WTC11 (cell line): Measurements from ENCODE around the gene ZNF407. TPM values are rescaled to one million over a fixed set of nuclear protein-coding genes. Genes with fewer than 3 reads are reported as not detected.

ENCODE experiments used
- ATAC-seq: fragments of 200-7000 bp; cut with Tn5 transposase; 2 replicates; pipeline ENCODE4 v1.10.0; 2021; ENCODE audit warnings: mild to moderate bottlenecking, moderate library complexity
- CTCF ChIA-PET: fragments of 300-600 bp; sonication (Branson Sonifier 250); formaldehyde crosslinking; loops from one replicate; lab custom pipeline; 2021; ENCODE audit warnings: antibody characterized with exemption; lab: Charles Lee
- POLR2A ChIA-PET: fragments of 350-600 bp; sonication (Branson Sonifier 250); formaldehyde crosslinking; loops from one replicate; lab custom pipeline; 2021; ENCODE audit warnings: antibody characterized with exemption; lab: Charles Lee
- DNase-seq: peaks from one replicate; pipeline ENCODE4 v3.0.0; 2021; ENCODE audit warnings: low spot score
- H3K27ac Mint-ChIP-seq: 2 replicates; pipeline ENCODE4 v1.8.0; 2021; ENCODE audit warnings: mixed read lengths
- H3K27me3 Mint-ChIP-seq: 2 replicates; pipeline ENCODE4 v1.8.0; 2021; ENCODE audit warnings: low read depth, mild to moderate bottlenecking, moderate library complexity, mixed read lengths
- H3K36me3 Mint-ChIP-seq: 2 replicates; pipeline ENCODE4 v1.8.0; 2021; ENCODE audit warnings: mixed read lengths
- H3K4me1 Mint-ChIP-seq: 2 replicates; pipeline ENCODE4 v1.8.0; 2022; ENCODE audit warnings: mixed read lengths
- H3K4me3 Mint-ChIP-seq: 2 replicates; pipeline ENCODE4 v1.8.0; 2021; ENCODE audit warnings: mild to moderate bottlenecking, moderate library complexity, mixed read lengths
- H3K9me3 Mint-ChIP-seq: 2 replicates; pipeline ENCODE4 v1.8.0; 2021; ENCODE audit warnings: mixed read lengths
- ESRRA ChIP-seq: sonication (generic); formaldehyde crosslinking; IDR thresholded peaks from 2 replicates; pipeline ENCODE4 v1.8.1; 2022; ENCODE audit warnings: mild to moderate bottlenecking, missing genetic modification reagents, borderline replicate concordance
- FOXJ3 ChIP-seq: sonication (generic); formaldehyde crosslinking; IDR thresholded peaks from 2 replicates; pipeline ENCODE4 v1.9.0; 2021; ENCODE audit warnings: missing genetic modification reagents, mild to moderate bottlenecking, borderline replicate concordance
- HMGA2 ChIP-seq: fragments of 250-450 bp; sonication (Bioruptor Pico); IDR thresholded peaks from 2 replicates; pipeline ENCODE4 v1.4.0; 2021; ENCODE audit warnings: mild to moderate bottlenecking, moderate library complexity
- MYBL2 ChIP-seq: sonication (generic); formaldehyde crosslinking; IDR thresholded peaks from 2 replicates; pipeline ENCODE4 v1.8.1; 2023; ENCODE audit warnings: mild to moderate bottlenecking, moderate library complexity, missing genetic modification reagents
- NFYB ChIP-seq: sonication (generic); formaldehyde crosslinking; conservative IDR thresholded peaks from 2 replicates; pipeline ENCODE4 v1.8.0; 2022; ENCODE audit warnings: low read depth, missing genetic modification reagents
- TEAD1 ChIP-seq: sonication (generic); formaldehyde crosslinking; IDR thresholded peaks from 2 replicates; pipeline ENCODE4 v1.8.0; 2022; ENCODE audit warnings: mild to moderate bottlenecking, missing genetic modification reagents
- ZNF416 ChIP-seq: fragments of 250-450 bp; sonication (Bioruptor Pico); IDR thresholded peaks from 2 replicates; pipeline ENCODE4 v1.9.0; 2021; ENCODE audit warnings: mild to moderate bottlenecking, inconsistent platforms
- ZNF671 ChIP-seq: fragments of 250-450 bp; sonication (Bioruptor Pico); IDR thresholded peaks from 2 replicates; pipeline ENCODE4 v1.8.0; 2021; ENCODE audit warnings: mild to moderate bottlenecking
- total RNA-seq: library from RNA; stranded (reverse); gene quantifications from 3 replicates; pipeline ENCODE4 v1.2.3, GENCODE V29; 2021
- TF ChIP-seq, protein P1 (sequence below): sonication (generic); formaldehyde crosslinking; IDR thresholded peaks from 2 replicates; pipeline ENCODE4 v1.8.0; 2022; ENCODE audit warnings: missing genetic modification reagents
- TF ChIP-seq, protein P2 (sequence below): sonication (generic); formaldehyde crosslinking; IDR thresholded peaks from 2 replicates; pipeline ENCODE4 v1.8.0; 2023; ENCODE audit warnings: mild to moderate bottlenecking, missing genetic modification reagents
- TF ChIP-seq, protein P3 (sequence below): sonication (generic); formaldehyde crosslinking; IDR thresholded peaks from 2 replicates; pipeline ENCODE4 v1.8.1; 2023; ENCODE audit warnings: mild to moderate bottlenecking, missing genetic modification reagents
- TF ChIP-seq, protein P4 (sequence below): sonication (generic); formaldehyde crosslinking; IDR thresholded peaks from 2 replicates; pipeline ENCODE4 v1.8.1; 2022; ENCODE audit warnings: low read depth, mild to moderate bottlenecking, moderate library complexity, missing genetic modification reagents, borderline replicate concordance
- TF ChIP-seq, protein P5 (sequence below): fragments of 250-450 bp; sonication (Bioruptor Pico); IDR thresholded peaks from 2 replicates; pipeline ENCODE4 v2.1.2; 2022; ENCODE audit warnings: mild to moderate bottlenecking, moderate library complexity
- TF ChIP-seq, protein P6 (sequence below): sonication (generic); formaldehyde crosslinking; IDR thresholded peaks from 2 replicates; pipeline ENCODE4 v1.8.1; 2022; ENCODE audit warnings: low read depth, missing genetic modification reagents, borderline replicate concordance
- TF ChIP-seq, protein P7 (sequence below): fragments of 250-450 bp; sonication (Bioruptor Pico); IDR thresholded peaks from 2 replicates; pipeline ENCODE4 v1.9.0; 2021; ENCODE audit warnings: moderate library complexity, mild to moderate bottlenecking, inconsistent platforms, borderline replicate concordance
- TF ChIP-seq, protein P8 (sequence below): sonication (generic); formaldehyde crosslinking; IDR thresholded peaks from 2 replicates; pipeline ENCODE4 v1.8.0; 2023; ENCODE audit warnings: missing genetic modification reagents, mild to moderate bottlenecking, borderline replicate concordance

The ZNF407 gene
- total RNA-seq, 1 experiment from 2014 or later = 6.5 TPM

DNA sequence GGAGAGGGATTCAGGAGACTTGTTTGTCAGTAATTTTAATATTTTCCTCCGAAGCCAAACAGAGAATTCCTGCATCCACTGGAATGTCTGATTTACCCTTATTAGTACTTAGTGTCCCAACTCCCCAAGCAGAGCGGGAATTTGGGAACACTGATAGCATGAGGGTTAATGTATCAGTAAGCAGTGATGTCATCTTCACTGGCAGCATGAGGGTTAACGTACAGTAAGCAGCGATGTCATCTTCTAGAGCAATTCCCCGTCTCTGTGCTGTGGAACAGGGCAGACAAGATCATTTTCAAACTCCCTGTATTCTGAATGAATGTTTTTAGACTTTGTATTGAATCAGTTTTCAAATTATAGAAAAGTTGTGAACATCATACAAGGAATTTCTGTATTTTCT is 228.9 kb downstream of the ZNF407 start (continued):
- TF ChIP-seq, protein P1, sequence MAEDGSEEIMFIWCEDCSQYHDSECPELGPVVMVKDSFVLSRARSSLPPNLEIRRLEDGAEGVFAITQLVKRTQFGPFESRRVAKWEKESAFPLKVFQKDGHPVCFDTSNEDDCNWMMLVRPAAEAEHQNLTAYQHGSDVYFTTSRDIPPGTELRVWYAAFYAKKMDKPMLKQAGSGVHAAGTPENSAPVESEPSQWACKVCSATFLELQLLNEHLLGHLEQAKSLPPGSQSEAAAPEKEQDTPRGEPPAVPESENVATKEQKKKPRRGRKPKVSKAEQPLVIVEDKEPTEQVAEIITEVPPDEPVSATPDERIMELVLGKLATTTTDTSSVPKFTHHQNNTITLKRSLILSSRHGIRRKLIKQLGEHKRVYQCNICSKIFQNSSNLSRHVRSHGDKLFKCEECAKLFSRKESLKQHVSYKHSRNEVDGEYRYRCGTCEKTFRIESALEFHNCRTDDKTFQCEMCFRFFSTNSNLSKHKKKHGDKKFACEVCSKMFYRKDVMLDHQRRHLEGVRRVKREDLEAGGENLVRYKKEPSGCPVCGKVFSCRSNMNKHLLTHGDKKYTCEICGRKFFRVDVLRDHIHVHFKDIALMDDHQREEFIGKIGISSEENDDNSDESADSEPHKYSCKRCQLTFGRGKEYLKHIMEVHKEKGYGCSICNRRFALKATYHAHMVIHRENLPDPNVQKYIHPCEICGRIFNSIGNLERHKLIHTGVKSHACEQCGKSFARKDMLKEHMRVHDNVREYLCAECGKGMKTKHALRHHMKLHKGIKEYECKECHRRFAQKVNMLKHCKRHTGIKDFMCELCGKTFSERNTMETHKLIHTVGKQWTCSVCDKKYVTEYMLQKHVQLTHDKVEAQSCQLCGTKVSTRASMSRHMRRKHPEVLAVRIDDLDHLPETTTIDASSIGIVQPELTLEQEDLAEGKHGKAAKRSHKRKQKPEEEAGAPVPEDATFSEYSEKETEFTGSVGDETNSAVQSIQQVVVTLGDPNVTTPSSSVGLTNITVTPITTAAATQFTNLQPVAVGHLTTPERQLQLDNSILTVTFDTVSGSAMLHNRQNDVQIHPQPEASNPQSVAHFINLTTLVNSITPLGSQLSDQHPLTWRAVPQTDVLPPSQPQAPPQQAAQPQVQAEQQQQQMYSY (CRISPR knock-in tag) = no peak
- TF ChIP-seq TEAD1 (CRISPR knock-in tag) = no peak
- TF ChIP-seq, protein P2, sequence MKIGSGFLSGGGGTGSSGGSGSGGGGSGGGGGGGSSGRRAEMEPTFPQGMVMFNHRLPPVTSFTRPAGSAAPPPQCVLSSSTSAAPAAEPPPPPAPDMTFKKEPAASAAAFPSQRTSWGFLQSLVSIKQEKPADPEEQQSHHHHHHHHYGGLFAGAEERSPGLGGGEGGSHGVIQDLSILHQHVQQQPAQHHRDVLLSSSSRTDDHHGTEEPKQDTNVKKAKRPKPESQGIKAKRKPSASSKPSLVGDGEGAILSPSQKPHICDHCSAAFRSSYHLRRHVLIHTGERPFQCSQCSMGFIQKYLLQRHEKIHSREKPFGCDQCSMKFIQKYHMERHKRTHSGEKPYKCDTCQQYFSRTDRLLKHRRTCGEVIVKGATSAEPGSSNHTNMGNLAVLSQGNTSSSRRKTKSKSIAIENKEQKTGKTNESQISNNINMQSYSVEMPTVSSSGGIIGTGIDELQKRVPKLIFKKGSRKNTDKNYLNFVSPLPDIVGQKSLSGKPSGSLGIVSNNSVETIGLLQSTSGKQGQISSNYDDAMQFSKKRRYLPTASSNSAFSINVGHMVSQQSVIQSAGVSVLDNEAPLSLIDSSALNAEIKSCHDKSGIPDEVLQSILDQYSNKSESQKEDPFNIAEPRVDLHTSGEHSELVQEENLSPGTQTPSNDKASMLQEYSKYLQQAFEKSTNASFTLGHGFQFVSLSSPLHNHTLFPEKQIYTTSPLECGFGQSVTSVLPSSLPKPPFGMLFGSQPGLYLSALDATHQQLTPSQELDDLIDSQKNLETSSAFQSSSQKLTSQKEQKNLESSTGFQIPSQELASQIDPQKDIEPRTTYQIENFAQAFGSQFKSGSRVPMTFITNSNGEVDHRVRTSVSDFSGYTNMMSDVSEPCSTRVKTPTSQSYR (CRISPR knock-in tag) = no peak

DNA sequence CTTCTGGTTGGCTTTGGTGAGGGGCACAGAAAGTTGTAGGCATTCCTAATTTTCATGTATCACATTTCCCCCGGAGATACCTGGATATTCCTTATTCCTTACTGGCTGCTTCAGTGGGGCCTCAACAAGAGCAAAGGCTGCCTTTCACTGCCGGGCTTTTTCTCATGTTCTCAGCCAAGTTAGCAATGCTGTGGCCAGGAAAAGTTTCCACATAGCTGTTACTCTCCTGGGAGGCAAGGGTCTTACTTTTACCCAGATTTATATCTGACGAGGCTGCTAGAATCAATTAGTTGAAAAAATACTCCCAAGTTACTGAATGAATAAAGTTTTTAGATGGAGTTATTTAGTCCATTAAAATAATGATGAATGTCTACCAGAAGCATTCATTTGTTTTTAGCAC is 230.5 kb downstream of the ZNF407 start:
- ChIA-PET CTCF (interaction anchor here (1.6 kb wide), 1 partner anchor 8 kb away, joined by 6 read pairs; no protein-coding TSS in a partner anchor), POLR2A (no interaction called here)
- DNase-seq = no peak
- Mint-ChIP-seq H3K4me3 (no peak overlapping the region), H3K27ac (no peak overlapping the region), H3K4me1 (no peaks in the 10 kb centered on the region; the same call in 1 of the 2 replicates), H3K27me3 (no peaks in the 10 kb centered on the region), H3K9me3 (no peaks in the 10 kb centered on the region), H3K36me3 (no peaks in the 10 kb centered on the region)
- ATAC-seq = no peak
- TF ChIP-seq ESRRA (CRISPR knock-in tag) = no peak
- TF ChIP-seq, protein P3, sequence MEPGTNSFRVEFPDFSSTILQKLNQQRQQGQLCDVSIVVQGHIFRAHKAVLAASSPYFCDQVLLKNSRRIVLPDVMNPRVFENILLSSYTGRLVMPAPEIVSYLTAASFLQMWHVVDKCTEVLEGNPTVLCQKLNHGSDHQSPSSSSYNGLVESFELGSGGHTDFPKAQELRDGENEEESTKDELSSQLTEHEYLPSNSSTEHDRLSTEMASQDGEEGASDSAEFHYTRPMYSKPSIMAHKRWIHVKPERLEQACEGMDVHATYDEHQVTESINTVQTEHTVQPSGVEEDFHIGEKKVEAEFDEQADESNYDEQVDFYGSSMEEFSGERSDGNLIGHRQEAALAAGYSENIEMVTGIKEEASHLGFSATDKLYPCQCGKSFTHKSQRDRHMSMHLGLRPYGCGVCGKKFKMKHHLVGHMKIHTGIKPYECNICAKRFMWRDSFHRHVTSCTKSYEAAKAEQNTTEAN = no peak
- TF ChIP-seq, protein P4, sequence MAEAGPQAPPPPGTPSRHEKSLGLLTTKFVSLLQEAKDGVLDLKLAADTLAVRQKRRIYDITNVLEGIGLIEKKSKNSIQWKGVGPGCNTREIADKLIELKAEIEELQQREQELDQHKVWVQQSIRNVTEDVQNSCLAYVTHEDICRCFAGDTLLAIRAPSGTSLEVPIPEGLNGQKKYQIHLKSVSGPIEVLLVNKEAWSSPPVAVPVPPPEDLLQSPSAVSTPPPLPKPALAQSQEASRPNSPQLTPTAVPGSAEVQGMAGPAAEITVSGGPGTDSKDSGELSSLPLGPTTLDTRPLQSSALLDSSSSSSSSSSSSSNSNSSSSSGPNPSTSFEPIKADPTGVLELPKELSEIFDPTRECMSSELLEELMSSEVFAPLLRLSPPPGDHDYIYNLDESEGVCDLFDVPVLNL (CRISPR knock-in tag) = no peak
- TF ChIP-seq FOXJ3 = no peak
- TF ChIP-seq HMGA2 = no peak
- TF ChIP-seq, protein P5, sequence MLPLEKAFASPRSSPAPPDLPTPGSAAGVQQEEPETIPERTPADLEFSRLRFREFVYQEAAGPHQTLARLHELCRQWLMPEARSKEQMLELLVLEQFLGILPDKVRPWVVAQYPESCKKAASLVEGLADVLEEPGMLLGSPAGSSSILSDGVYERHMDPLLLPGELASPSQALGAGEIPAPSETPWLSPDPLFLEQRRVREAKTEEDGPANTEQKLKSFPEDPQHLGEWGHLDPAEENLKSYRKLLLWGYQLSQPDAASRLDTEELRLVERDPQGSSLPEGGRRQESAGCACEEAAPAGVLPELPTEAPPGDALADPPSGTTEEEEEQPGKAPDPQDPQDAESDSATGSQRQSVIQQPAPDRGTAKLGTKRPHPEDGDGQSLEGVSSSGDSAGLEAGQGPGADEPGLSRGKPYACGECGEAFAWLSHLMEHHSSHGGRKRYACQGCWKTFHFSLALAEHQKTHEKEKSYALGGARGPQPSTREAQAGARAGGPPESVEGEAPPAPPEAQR (CRISPR knock-in tag) = no peak
- TF ChIP-seq MYBL2 (CRISPR knock-in tag) = no peak
- TF ChIP-seq, protein P6, sequence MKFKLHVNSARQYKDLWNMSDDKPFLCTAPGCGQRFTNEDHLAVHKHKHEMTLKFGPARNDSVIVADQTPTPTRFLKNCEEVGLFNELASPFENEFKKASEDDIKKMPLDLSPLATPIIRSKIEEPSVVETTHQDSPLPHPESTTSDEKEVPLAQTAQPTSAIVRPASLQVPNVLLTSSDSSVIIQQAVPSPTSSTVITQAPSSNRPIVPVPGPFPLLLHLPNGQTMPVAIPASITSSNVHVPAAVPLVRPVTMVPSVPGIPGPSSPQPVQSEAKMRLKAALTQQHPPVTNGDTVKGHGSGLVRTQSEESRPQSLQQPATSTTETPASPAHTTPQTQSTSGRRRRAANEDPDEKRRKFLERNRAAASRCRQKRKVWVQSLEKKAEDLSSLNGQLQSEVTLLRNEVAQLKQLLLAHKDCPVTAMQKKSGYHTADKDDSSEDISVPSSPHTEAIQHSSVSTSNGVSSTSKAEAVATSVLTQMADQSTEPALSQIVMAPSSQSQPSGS (CRISPR knock-in tag) = no peak
- TF ChIP-seq ZNF416 (CRISPR knock-in tag) = no peak
- TF ChIP-seq, protein P7, sequence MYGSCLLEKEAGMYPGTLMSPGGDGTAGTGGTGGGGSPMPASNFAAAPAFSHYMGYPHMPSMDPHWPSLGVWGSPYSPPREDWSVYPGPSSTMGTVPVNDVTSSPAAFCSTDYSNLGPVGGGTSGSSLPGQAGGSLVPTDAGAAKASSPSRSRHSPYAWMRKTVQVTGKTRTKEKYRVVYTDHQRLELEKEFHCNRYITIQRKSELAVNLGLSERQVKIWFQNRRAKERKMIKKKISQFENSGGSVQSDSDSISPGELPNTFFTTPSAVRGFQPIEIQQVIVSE = no peak
- TF ChIP-seq ZNF671 (CRISPR knock-in tag) = no peak
- TF ChIP-seq, protein P8, sequence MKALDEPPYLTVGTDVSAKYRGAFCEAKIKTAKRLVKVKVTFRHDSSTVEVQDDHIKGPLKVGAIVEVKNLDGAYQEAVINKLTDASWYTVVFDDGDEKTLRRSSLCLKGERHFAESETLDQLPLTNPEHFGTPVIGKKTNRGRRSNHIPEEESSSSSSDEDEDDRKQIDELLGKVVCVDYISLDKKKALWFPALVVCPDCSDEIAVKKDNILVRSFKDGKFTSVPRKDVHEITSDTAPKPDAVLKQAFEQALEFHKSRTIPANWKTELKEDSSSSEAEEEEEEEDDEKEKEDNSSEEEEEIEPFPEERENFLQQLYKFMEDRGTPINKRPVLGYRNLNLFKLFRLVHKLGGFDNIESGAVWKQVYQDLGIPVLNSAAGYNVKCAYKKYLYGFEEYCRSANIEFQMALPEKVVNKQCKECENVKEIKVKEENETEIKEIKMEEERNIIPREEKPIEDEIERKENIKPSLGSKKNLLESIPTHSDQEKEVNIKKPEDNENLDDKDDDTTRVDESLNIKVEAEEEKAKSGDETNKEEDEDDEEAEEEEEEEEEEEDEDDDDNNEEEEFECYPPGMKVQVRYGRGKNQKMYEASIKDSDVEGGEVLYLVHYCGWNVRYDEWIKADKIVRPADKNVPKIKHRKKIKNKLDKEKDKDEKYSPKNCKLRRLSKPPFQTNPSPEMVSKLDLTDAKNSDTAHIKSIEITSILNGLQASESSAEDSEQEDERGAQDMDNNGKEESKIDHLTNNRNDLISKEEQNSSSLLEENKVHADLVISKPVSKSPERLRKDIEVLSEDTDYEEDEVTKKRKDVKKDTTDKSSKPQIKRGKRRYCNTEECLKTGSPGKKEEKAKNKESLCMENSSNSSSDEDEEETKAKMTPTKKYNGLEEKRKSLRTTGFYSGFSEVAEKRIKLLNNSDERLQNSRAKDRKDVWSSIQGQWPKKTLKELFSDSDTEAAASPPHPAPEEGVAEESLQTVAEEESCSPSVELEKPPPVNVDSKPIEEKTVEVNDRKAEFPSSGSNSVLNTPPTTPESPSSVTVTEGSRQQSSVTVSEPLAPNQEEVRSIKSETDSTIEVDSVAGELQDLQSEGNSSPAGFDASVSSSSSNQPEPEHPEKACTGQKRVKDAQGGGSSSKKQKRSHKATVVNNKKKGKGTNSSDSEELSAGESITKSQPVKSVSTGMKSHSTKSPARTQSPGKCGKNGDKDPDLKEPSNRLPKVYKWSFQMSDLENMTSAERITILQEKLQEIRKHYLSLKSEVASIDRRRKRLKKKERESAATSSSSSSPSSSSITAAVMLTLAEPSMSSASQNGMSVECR = no peak
- no peak for TF ChIP-seq NFYB
